Measurements from ENCODE around the gene MAB21L4.

The MAB21L4 gene

GRCh38 chr2:240876475-240877251 is 19.3 kb downstream of the MAB21L4 start:
- DNase-seq (ENCODE audit: low read depth): no peak

DNA sequence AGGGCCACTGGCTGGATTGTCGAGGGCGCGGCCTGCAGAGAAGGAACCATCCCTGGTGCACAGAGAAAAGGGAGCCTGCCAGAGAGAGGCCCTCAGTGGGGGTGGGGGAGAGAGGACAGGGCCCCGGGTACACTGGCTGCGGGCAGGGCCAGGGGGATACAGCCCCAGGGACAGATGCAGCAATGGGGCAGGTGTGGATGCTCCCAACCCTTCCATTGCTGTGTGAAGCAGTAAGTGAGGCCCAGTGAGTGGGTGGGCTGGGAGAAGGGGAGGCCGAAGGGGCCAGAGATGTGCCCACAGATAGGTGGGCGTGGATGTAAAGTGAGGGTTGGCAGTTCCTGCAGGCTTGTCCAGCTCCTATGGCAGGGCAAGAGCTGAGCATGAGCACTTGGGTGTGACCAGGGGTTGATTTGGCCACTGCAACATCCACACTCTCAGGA is 19.9 kb downstream of the MAB21L4 start:
- no peak for DNase-seq (ENCODE audit: low read depth)

GRCh38 chr2:240875228-240876034 is 20.5 kb downstream of the MAB21L4 start:
- no peak for DNase-seq (ENCODE audit: low read depth)

DNA sequence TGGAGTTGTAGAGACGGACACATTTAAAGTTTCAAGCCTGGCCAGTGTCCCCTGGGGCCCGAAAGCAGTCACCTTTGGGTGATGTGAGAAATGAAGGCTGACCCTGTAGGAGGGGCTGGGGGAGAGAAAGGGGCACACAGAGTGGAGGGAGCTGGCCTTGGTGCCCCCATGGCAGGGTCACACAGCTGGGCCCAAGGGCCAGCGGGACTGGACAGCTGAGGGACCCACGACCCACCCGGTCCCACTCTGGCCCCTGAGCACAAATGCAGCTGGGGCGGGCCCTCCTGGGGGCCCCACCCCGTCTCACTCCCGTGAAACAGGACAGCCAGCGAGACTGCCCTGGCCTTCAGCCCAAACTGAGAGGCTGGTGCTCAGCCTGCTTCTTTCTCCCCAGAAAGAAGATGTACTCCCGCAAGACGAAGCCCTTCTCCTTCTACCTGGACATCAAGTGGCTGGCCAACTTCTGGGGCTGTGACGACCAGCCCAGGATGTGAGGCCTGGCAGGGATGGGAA is 21.2 kb downstream of the MAB21L4 start:
- DNase-seq (ENCODE audit: low read depth): no peak

DNA sequence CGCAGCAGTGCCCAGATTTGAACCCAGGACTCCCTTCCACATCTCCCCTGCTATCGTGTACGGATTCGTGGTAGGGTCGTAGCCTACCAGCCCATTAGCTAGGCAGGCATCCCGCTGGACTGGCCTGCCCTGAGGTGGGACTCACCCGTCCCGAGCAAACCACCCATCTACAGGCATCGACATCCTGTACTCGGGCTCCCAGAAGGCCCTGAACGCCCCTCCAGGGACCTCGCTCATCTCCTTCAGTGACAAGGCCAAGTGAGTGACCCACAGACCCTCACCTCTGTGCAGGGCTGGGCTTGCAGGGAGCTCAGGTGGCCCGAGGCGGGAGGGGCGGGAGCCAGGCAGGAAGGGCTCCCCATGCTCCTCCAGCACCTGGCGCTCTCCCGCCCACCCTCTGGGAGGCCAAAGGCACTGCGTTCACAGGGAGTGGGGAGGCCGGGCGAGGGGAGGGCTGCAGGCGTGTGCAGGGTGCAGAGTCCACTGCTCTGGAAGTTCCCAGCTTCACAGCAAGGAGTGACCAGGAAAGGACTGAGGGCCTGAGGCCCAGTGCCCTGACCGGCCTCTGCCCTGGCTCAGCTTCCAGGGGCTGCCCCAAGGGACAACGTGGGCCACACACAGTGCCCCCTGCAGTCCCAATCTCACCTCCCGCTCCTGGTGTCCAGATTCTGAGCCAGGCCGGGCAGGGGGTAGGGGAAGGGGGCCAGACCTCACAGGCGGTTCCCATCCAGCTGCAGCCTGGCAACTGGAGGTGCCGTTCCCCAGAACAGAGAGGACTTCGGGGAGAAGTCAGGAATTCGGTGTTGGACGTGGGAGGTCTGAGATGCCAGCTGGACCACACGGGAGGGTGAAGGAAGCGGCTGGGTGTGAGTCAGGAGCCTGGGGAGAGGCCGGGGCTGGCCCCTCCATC is 21.9 kb downstream of the MAB21L4 start:
- DNase-seq (ENCODE audit: low read depth): no peak

DNA sequence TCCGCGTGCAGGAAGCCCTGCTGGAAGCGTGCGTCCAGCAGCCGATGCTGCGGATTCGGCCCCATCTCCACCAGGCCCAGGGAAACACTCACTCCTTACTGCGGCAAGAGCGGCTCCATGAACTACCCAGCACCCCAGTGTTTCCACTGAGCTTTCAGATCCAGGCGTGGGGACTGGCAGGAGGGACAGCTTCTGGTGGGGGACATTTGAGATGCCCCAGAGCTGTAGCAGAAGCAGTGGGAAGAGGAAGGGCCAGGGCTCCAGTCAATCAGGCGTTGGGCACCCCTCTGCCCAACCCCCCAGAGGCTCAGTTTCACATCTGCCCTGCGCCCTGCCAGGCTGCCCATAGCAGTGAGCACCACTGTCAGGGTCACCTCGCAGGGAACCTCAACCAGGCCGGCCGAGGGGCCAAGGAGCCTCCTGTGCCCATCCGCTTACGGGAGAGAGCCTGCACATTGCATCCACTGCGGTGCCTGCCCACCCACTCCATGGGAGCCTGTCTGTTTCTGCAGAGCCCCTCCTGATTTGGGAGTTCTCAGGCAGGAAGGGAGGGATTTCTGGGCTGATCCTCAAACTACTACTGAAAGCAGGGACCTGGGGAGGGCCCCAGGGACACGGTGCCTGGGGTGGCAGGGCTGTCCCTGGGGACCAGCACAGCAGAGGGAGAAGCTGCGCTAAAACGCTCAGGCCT is 22.7 kb downstream of the MAB21L4 start:
- no peak for DNase-seq (ENCODE audit: low read depth)

DNA sequence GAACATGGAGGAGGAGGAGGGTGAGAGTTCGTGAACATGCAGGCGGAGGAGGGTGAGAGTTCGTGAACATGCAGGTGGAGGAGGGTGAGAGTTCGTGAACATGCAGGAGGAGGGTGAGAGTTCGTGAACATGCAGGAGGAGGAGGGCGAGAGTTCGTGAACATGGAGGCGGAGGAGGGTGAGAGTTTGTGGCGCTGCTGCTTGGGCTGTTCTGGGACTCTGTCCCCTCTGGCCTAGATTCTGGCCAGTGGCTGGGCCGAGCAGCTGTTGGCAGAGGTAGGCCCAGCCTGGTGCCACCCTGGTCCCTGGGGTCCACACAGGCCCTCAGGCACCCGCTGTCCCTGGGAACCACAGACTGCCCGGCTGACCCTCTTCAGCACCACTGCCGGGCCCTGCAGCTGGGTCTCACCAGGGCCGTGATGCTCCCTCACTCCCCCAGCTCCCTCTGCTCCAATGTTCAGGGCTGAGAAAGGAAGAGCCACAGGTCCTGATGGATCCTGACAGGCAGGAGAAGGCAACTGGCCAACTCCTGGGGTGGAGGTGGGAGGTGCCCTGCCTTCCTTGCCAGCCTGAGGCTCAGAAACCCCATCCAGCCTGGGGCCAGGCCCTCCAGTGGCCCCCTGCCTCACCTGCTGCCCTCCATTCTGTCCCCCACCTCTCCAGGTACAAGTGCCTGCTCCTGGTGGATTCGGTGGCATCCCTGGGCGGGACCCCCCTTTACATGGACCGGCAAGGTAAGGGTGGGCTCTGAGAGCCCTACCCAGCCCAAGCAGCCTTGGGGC is 23.4 kb downstream of the MAB21L4 start:
- no peak for DNase-seq (ENCODE audit: low read depth)

GRCh38 chr2:240871071-240871958 is 24.6 kb downstream of the MAB21L4 start:
- no peak for DNase-seq (ENCODE audit: low read depth)

- DNase-seq (ENCODE audit: low read depth): no peak
Measured at GRCh38 chr2:240869956-240870875, 25.7 kb downstream of the MAB21L4 start.

- no peak for DNase-seq (ENCODE audit: low read depth)
Measured at GRCh38 chr2:240869109-240869955, 26.6 kb downstream of the MAB21L4 start.

- DNase-seq (ENCODE audit: low read depth): no peak
Measured at GRCh38 chr2:240868286-240869108, 27.5 kb downstream of the MAB21L4 start, which contains the start of gene AGXT. Gene AGXT, plus strand, starts transcription at chr2:240868824. Its CDS starts 42 bp downstream, at chr2:240868866.

GRCh38 chr2:240865391-240865790 is 30.6 kb downstream of the MAB21L4 start:
- DNase-seq (ENCODE audit: low read depth): no peak

DNA sequence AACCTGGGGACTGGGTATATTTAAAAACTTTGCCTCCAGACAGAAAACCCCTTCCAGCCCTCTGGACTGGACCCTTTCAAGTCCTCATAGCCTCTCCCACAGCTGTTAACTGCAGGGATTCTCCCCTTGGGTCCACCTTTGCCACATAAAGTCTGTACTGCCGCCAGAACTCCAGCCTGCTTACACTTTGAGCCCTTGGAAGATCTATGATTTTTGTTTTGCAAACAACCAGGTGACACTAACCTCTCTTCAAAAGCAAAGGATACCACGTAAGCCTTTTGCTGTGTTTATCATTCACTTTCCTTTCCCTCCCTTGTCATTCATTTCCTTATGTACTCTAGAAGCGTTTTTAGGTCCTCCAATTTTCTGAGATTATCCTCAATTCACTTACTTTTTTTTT is 31.5 kb downstream of the MAB21L4 start:
- no peak for DNase-seq (ENCODE audit: low read depth)

DNA sequence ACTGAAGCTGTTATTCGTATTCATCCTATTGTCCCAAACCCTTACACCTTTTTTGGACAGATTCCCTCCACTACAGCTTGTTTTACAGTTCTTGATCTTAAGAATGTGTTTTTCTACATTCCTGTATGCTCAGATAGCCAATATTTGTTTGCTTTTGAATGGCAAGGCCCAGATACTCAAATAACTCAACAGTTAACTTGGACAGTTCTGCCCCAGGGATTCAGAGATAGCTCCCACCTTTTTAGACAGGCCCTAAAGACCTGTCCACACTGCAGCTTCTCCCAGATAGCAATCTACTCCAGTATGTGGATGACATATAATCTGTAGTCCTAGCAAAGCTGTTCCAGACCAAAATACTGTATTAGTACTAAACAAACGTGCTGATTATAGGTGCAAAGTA is 34.4 kb downstream of the MAB21L4 start:
- DNase-seq (ENCODE audit: low read depth): no peak

DNA sequence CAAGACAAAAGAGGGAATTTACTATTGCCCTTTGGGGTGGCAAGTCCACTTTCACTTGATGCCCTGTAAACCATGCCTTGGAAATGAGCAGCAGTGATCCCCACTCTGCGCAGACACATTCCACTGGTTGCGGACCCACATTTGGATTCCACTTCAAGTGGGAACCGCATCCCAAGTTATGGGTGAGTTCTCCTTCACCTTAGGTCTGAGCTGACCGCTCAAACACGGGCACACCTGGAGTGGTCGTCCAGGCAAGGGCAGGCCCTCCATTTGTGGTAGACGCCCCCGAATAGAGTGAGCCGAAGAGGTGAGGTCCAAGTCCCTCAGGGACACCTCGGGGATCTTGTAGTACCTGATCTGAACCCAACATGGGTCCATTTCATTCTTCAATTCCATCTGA is 37.1 kb downstream of the MAB21L4 start:
- DNase-seq (ENCODE audit: low read depth): no peak

- DNase-seq (ENCODE audit: low read depth): no peak
Measured at GRCh38 chr2:240858321-240858720, 37.6 kb downstream of the MAB21L4 start.

Data from stimulated activated CD4-positive, alpha-beta T cell treated with anti-CD3 and anti-CD28 coated beads, Interleukin-2, amount 100 ng/mL, for 4 hours (primary cell).